Spleen (tissue), 11 donors: ENCODE data around the gene ABCC3. TPM values are rescaled to one million over a fixed set of nuclear protein-coding genes. Genes with fewer than 3 reads are reported as not detected.

Experiments used
- DNase-seq: peaks from one replicate; pipeline ENCODE4 v3.0.0-alpha.2; 2020
- H3K27ac ChIP-seq, 8 donors: fragments of 200-600 bp; sonication (generic) in 7 of 8; 1 replicate in 4 of 8; 2 replicates in 4 of 8; pipeline versions ENCODE4 v1.5.0 to v1.8.0; 2016 to 2021; ENCODE audit warnings: inconsistent platforms in 4 of 8, mild to moderate bottlenecking in 4 of 8, moderate library complexity in 1 of 8
- H3K27me3 ChIP-seq, 7 donors: fragments of 200-600 bp; sonication (generic) in 6 of 7; replicated peaks in 1 of 7; 1 replicate in 4 of 7; 2 replicates in 3 of 7; pipeline versions ENCODE4 v1.5.0 to v1.8.0; 2016 to 2021; ENCODE audit warnings: inconsistent platforms in 3 of 7, mild to moderate bottlenecking in 1 of 7
- H3K36me3 ChIP-seq, 6 donors: fragments of 200-600 bp; sonication (generic) in 5 of 6; 1 replicate in 4 of 6; 2 replicates in 2 of 6; pipeline versions ENCODE4 v1.5.0 to v1.8.0; 2016 to 2021; ENCODE audit warnings: inconsistent platforms in 2 of 6
- H3K4me1 ChIP-seq, 6 donors: fragments of 200-600 bp; sonication (generic) in 5 of 6; 1 replicate in 3 of 6; 2 replicates in 3 of 6; pipeline versions ENCODE4 v1.5.0 to v1.8.0; 2016 to 2021; ENCODE audit warnings: inconsistent platforms in 3 of 6
- H3K4me3 ChIP-seq, 8 donors: fragments of 200-600 bp; sonication (generic) in 7 of 8; 1 replicate in 4 of 8; 2 replicates in 4 of 8; pipeline versions ENCODE4 v1.5.0 to v1.8.0; 2016 to 2021; ENCODE audit warnings: inconsistent platforms in 4 of 8, mild to moderate bottlenecking in 4 of 8, moderate library complexity in 2 of 8
- H3K9me3 ChIP-seq, 8 donors: fragments of 200-600 bp; sonication (generic) in 7 of 8; 1 replicate in 4 of 8; 2 replicates in 4 of 8; pipeline versions ENCODE4 v1.5.0 to v1.8.0; 2016 to 2021; ENCODE audit warnings: inconsistent platforms in 4 of 8
- CTCF ChIP-seq, 11 experiments: fragments of 200-600 bp in 7 of 11; fragments of 450-650 bp in 4 of 11; sonication (generic) in 4 of 11; IDR thresholded peaks in 8 of 11; conservative IDR thresholded peaks in 3 of 11; 1 replicate in 7 of 11; 2 replicates in 4 of 11; pipeline versions ENCODE4 v1.4.0 to v1.8.0; 2016 to 2021; ENCODE audit warnings: antibody characterized with exemption in 11 of 11, inconsistent platforms in 4 of 11, mild to moderate bottlenecking in 1 of 11
- POLR2A ChIP-seq, 3 donors: fragments of 450-650 bp; IDR thresholded peaks; one replicate each; pipeline ENCODE4 v1.5.1; 2017; ENCODE audit warnings: antibody characterized with exemption in 3 of 3, mild to moderate bottlenecking in 1 of 3
- POLR2AphosphoS5 ChIP-seq, 3 donors: sonication (generic); formaldehyde crosslinking; IDR thresholded peaks; one replicate each; pipeline ENCODE4 v1.5.1; 2017; ENCODE audit warnings: antibody characterized with exemption in 3 of 3
- WGBS, 5 donors: extraction: QIAGEN DNeasy Blood & Tissue Kit in 3 of 5; methylation state at CpG; one replicate each; pipeline versions ENCODE4 v1.1.5 to v1.1.7; 2013 to 2018; 5-methylcytosine and 5-hydroxymethylcytosine counted together
- intact Hi-C: fragments of 100-400 bp; cut with DNase I; formaldehyde crosslinking; loops from one replicate; pipeline ENCODE4 v1.15.0; 2023; ENCODE audit warnings: low total_unique reads
- polyA plus RNA-seq, 3 donors: library from polyadenylated mRNA; stranded (reverse); fragments of 200-250 nt; gene quantifications; one replicate each; pipeline ENCODE4 v1.2.1, GENCODE V29; 2013
- total RNA-seq, 7 donors: library from RNA; depleted of rRNA in 3 of 7; stranded (reverse); fragments of >200 nt in 3 of 7; fragmentation: NEBNext Ultra II Directional in 4 of 7; extraction: Animal tissue kit (Norgen Biotek cat#: 25700) in 4 of 7; gene quantifications; one replicate each; pipeline versions ENCODE4 v1.1.0 to v1.2.1, GENCODE V29; 2016 to 2021
- donor health status: healthy with polysubstance abuse.
- donor health status: DM: no; HTN: no; CAD: no; lungs with moderate emphysema.
- donor health status: DM: no; HTN: no; CAD: no.
- donor health status: Bipolar disorder and iron deficiency.
- donor health status: healthy.
- donor health status: DM: no; HTN: no; CAD: no.
- donor health status: DM: yes; HTN: yes; CAD: no.

The ABCC3 gene
- total and polyA plus RNA-seq, 10 donors = 8.6 to 37.1 (median 30.0) TPM

GRCh38 chr17:50627782-50628601, 6.7 kb upstream of the ABCC3 start:
- no peak overlapping the region for H3K27ac ChIP-seq
- H3K36me3 ChIP-seq = no peaks in the 10 kb centered on the region
- H3K4me3 ChIP-seq = no peak overlapping the region
- H3K9me3 ChIP-seq = no peaks in the 10 kb centered on the region
- DNase-seq = no peak
- TF ChIP-seq CTCF (IDR thresholded peaks at IDR 0.05 in 8 of 11, conservative IDR thresholded peaks at IDR 0.05 in 3 of 11) = no peak
- TF ChIP-seq POLR2A (IDR thresholded peaks at IDR 0.05) = no peak
- TF ChIP-seq POLR2AphosphoS5 (IDR thresholded peaks at IDR 0.05) = no peak
- H3K4me1 ChIP-seq = peaks cover 0 to 37% (median 16%) of the 10 kb centered on the region in 6 donors
- peaks cover 0 to 90% (median 29%) of the 10 kb centered on the region in 7 donors for H3K27me3 ChIP-seq
- WGBS, 5 donors = 15 to 29% (median 23%) methylated on average over 9 to 17 of the region's 17 CpGs
- intact Hi-C loops = loop anchor here (10.0 kb wide), 1 partner anchor 73 kb away; no protein-coding TSS in a partner anchor

- H3K27ac ChIP-seq = no peak overlapping the region
- WGBS, 5 donors = 59 to 77% (median 67%) methylated on average over 6 of the region's 6 CpGs
- intact Hi-C loops = loop anchor here (10.0 kb wide), 1 partner anchor 75 kb away; no protein-coding TSS in a partner anchor
Observed at GRCh38 chr17:50629902-50630301, 4.8 kb upstream of the ABCC3 start.

GRCh38 chr17:50630524-50631194, 4.0 kb upstream of the ABCC3 start:
- Histone ChIP-seq H3K27ac (no peak overlapping the region), H3K4me1 (peaks cover 0 to 61% (median 33%) of the 10 kb centered on the region in 6 donors), H3K36me3 (no peaks in the 10 kb centered on the region), H3K4me3 (no peak overlapping the region), H3K27me3 (peaks cover 0 to 100% (median 41%) of the 10 kb centered on the region in 7 donors), H3K9me3 (no peaks in the 10 kb centered on the region)
- peak in 2 of 3 donors; percentile 26 to 34 for TF ChIP-seq POLR2AphosphoS5 (IDR thresholded peaks at IDR 0.05)
- peak; percentile 64 to 87 (median 82) for TF ChIP-seq CTCF (IDR thresholded peaks at IDR 0.05 in 8 of 11, conservative IDR thresholded peaks at IDR 0.05 in 3 of 11)
- no peak for TF ChIP-seq POLR2A (IDR thresholded peaks at IDR 0.05)
- peak; percentile 81 for DNase-seq
- WGBS, 5 donors = 36 to 57% (median 51%) methylated on average over 3 to 7 of the region's 7 CpGs
- intact Hi-C loops = no loop called here

More at GRCh38 chr17:50629902-50630301, 4.8 kb upstream of the ABCC3 start:
- Histone ChIP-seq H3K9me3 (no peaks in the 10 kb centered on the region), H3K4me3 (no peak overlapping the region), H3K27me3 (peaks cover 0 to 96% (median 34%) of the 10 kb centered on the region in 7 donors), H3K36me3 (no peaks in the 10 kb centered on the region), H3K4me1 (peaks cover 0 to 54% (median 27%) of the 10 kb centered on the region in 6 donors)
- DNase-seq = no peak
- no peak for TF ChIP-seq POLR2A (IDR thresholded peaks at IDR 0.05)
- no peak for TF ChIP-seq POLR2AphosphoS5 (IDR thresholded peaks at IDR 0.05)
- TF ChIP-seq CTCF (IDR thresholded peaks at IDR 0.05 in 8 of 11, conservative IDR thresholded peaks at IDR 0.05 in 3 of 11) = no peak
